K562 (cell line): ENCODE measurements around the gene PTAR1. TPM values are rescaled to one million over a fixed set of nuclear protein-coding genes. Genes with fewer than 3 reads are reported as not detected.

ENCODE experiments used
- ATAC-seq: fragments of 200-7000 bp; cut with Tn5 transposase; 3 replicates; pipeline ENCODE4 v1.9.1; 2020; ENCODE audit warnings: moderate library complexity
- BruUV-seq: library from RNA; stranded (reverse); fragments of 400-500 nt; replicated peaks from 2 replicates; lab custom pipeline; 2021; lab: Mats Ljungman, UMichigan
- CTCF ChIA-PET: fragments of 300-600 bp; formaldehyde crosslinking; extraction: SDS; loops from one replicate; lab custom pipeline; 2021; ENCODE audit warnings: low intra/inter-chr PET ratio; lab: Yijun Ruan, JAX
- POLR2A ChIA-PET: fragments of 300-600, 350-650 bp; sonication (Branson Sonifier 250); formaldehyde crosslinking; extraction: SDS; loops from one replicate; lab custom pipeline; 2021; ENCODE audit warnings: antibody characterized with exemption, inconsistent platforms; lab: Yijun Ruan, JAX
- DNase-seq, 4 experiments: peaks; one replicate each; pipeline versions ENCODE4 v3.0.0 to v3.0.0-alpha.2; 2011 to 2018; ENCODE audit warnings: low spot score in 3 of 4, mixed read lengths in 3 of 4; ENCODE audit errors: extremely low read depth in 1 of 4
- FAIRE-seq: peaks from 2 replicates; lab custom pipeline; 2011; peaks lifted over from hg19 to GRCh38; lab: Jason Lieb, UNC
- H2AFZ ChIP-seq: 2 replicates; pipeline ENCODE4 v1.6.0; 2011; ENCODE audit warnings: low read depth, low read length, control low read depth, inconsistent platforms
- H3K27ac ChIP-seq: fragments of 200-600 bp; 3 replicates; pipeline ENCODE4 v1.8.0; 2011; ENCODE audit warnings: low read depth, mild to moderate bottlenecking, control low read depth, inconsistent platforms, low read length, moderate library complexity, mixed read lengths; ENCODE audit errors: extremely low read depth
- H3K27me3 ChIP-seq, 2 experiments: fragments of 300-600 bp in 1 of 2; 2 replicates in 1 of 2; 3 replicates in 1 of 2; pipeline versions ENCODE4 v1.6.0 to v1.8.0; 2011; ENCODE audit warnings: inconsistent platforms in 2 of 2, low read length in 2 of 2, mild to moderate bottlenecking in 1 of 2, mixed read lengths in 1 of 2, moderate library complexity in 1 of 2; ENCODE audit not compliant: control insufficient read depth in 2 of 2, insufficient read depth in 2 of 2
- H3K36me3 ChIP-seq: fragments of 300-600 bp; 3 replicates; pipeline ENCODE4 v1.8.0; 2011; ENCODE audit warnings: mild to moderate bottlenecking, low read length, inconsistent platforms; ENCODE audit not compliant: control insufficient read depth, insufficient read depth
- H3K4me1 ChIP-seq, 2 experiments: fragments of 200-600 bp in 1 of 2; replicated peaks in 1 of 2; 2 replicates in 1 of 2; 3 replicates in 1 of 2; pipeline versions ENCODE4 v1.5.1 to v1.8.0; 2011; ENCODE audit warnings: inconsistent platforms in 2 of 2, low read length in 2 of 2, mild to moderate bottlenecking in 1 of 2, mixed read lengths in 1 of 2, moderate library complexity in 1 of 2; ENCODE audit not compliant: control insufficient read depth in 2 of 2, insufficient read depth in 2 of 2
- H3K4me2 ChIP-seq: 2 replicates; pipeline ENCODE4 v1.6.1; 2011; ENCODE audit warnings: low read length, control low read depth, inconsistent platforms, mixed read lengths; ENCODE audit not compliant: insufficient read depth
- H3K4me3 ChIP-seq: fragments of 200-600 bp; sonication (generic), shearing (Covaris generic); 2 replicates; pipeline ENCODE4 v1.5.1; 2016; ENCODE audit warnings: control low read depth, inconsistent platforms
- H3K79me2 ChIP-seq: fragments of 200-600 bp; 3 replicates; pipeline ENCODE4 v1.8.0; 2011; ENCODE audit warnings: low read length, inconsistent platforms; ENCODE audit not compliant: control insufficient read depth, insufficient read depth
- H3K9ac ChIP-seq, 2 experiments: 2 replicates each; pipeline versions ENCODE4 v1.6.0 to v1.6.1; 2011; ENCODE audit warnings: low read depth in 2 of 2, low read length in 2 of 2, control low read depth in 1 of 2, inconsistent platforms in 1 of 2, mild to moderate bottlenecking in 1 of 2, mixed read lengths in 1 of 2; ENCODE audit not compliant: insufficient read depth in 1 of 2
- H3K9me1 ChIP-seq: one replicate; pipeline ENCODE4 v1.6.0; 2011; ENCODE audit warnings: inconsistent platforms, mild to moderate bottlenecking, low read length, moderate library complexity; ENCODE audit not compliant: control insufficient read depth, insufficient read depth
- H3K9me3 ChIP-seq: replicated peaks from 2 replicates; pipeline ENCODE4 v1.5.1; 2011; ENCODE audit warnings: low read depth, low read length, inconsistent platforms; ENCODE audit not compliant: control insufficient read depth, insufficient read depth
- H4K20me1 ChIP-seq: replicated peaks from 2 replicates; pipeline ENCODE4 v1.6.1; 2011; ENCODE audit warnings: low read length, inconsistent platforms, mixed read lengths; ENCODE audit not compliant: control insufficient read depth, insufficient read depth
- ARID2 ChIP-seq: fragments of 450-650 bp; IDR thresholded peaks from 2 replicates; pipeline ENCODE4 v1.6.1; 2017; ENCODE audit warnings: antibody characterized with exemption, mild to moderate bottlenecking
- KDM5B ChIP-seq: fragments of 200-600 bp; sonication (generic); IDR thresholded peaks from 2 replicates; pipeline ENCODE4 v1.6.1; 2012; ENCODE audit warnings: low read depth, mild to moderate bottlenecking, moderate library complexity, low read length, control low read depth, inconsistent platforms; ENCODE audit not compliant: insufficient replicate concordance
- PHB2 ChIP-seq: fragments of 450-650 bp; IDR thresholded peaks from 2 replicates; pipeline ENCODE4 v1.6.1; 2017; ENCODE audit warnings: low read depth
- ZZZ3 ChIP-seq: fragments of 450-650 bp; IDR thresholded peaks from 2 replicates; pipeline ENCODE4 v1.6.1; 2016; ENCODE audit warnings: antibody characterized with exemption, mild to moderate bottlenecking, moderate library complexity
- WGBS: fragments of 100-300 bp; shearing (Covaris generic); methylation state at CpG from one replicate; pipeline ENCODE4 v1.1.6; 2016; ENCODE audit warnings: low coverage, mixed read lengths; ENCODE audit not compliant: insufficient coverage; ENCODE audit errors: missing lambda C conversion rate; 5-methylcytosine and 5-hydroxymethylcytosine counted together
- in situ Hi-C: fragments of 300-500 bp; cut with MboI; formaldehyde crosslinking; loops from 4 replicates; pipeline ENCODE4 v1.15.0; 2018; ENCODE audit warnings: inconsistent platforms, mixed read lengths
- intact Hi-C: fragments of 100-400 bp; cut with micrococcal nuclease; formaldehyde crosslinking; loops from 2 replicates; pipeline ENCODE4 v1.14.2; 2022
- polyA plus RNA-seq, 8 experiments: library from polyadenylated mRNA; depleted of rRNA in 4 of 8; stranded (reverse) in 5 of 8; unstranded in 3 of 8; fragments of >200 nt; fragmentation: Nextera tagmentation in 2 of 8; fragmentation: Illumina TruSeq in 1 of 8; extraction: Ambion mirVana in 2 of 8; extraction: Trizol in 1 of 8; gene quantifications; 2 replicates each; pipeline versions ENCODE4 v1.2.1 to v1.2.3, GENCODE V29; 2011 to 2014; ENCODE audit warnings: inconsistent platforms in 1 of 8, missing spikeins in 1 of 8
- total RNA-seq, 7 experiments: library from RNA; depleted of rRNA in 6 of 7; stranded (reverse); fragments of >200 nt in 6 of 7; fragmentation: Illumina TruSeq in 2 of 7; extraction: Trizol in 2 of 7; gene quantifications; 2 replicates each; pipeline versions ENCODE4 v1.2.1 to v1.2.3, GENCODE V29; 2011 to 2021; ENCODE audit warnings: low replicate concordance in 1 of 7
- TF ChIP-seq, protein P1 (sequence below): IDR thresholded peaks from 3 replicates; pipeline ENCODE4 v1.6.1; 2011; ENCODE audit warnings: borderline replicate concordance, mild to moderate bottlenecking, moderate library complexity; ENCODE audit not compliant: insufficient read length; ENCODE audit errors: extremely low read depth
- TF ChIP-seq, protein P2 (sequence below): fragments of 250-450 bp; sonication (Bioruptor Pico); IDR thresholded peaks from 2 replicates; pipeline ENCODE4 v1.5.1; 2021; ENCODE audit warnings: mild to moderate bottlenecking
- TF ChIP-seq, protein P3 (sequence below), 2 experiments: fragments of 450-650 bp in 1 of 2; sonication (generic) in 1 of 2; formaldehyde crosslinking; conservative IDR thresholded peaks; 2 replicates each; pipeline versions ENCODE4 v1.4.0 to v1.8.1; 2020 to 2022; ENCODE audit warnings: mild to moderate bottlenecking in 1 of 2, missing genetic modification reagents in 1 of 2
- TF ChIP-seq, protein P4 (sequence below): IDR thresholded peaks from 2 replicates; pipeline ENCODE4 v1.6.1; 2014; ENCODE audit warnings: antibody characterized with exemption
- TF ChIP-seq, protein P5 (sequence below): sonication (generic); formaldehyde crosslinking; IDR thresholded peaks from 2 replicates; pipeline ENCODE4 v1.5.0; 2020; ENCODE audit warnings: missing genetic modification reagents
- TF ChIP-seq, protein P6 (sequence below): fragments of 450-650 bp; IDR thresholded peaks from 2 replicates; pipeline ENCODE4 v1.6.1; 2018; ENCODE audit not compliant: partially characterized antibody

PTAR1 gene
- total and polyA plus RNA-seq, 9 of the 15 experiments (the other 6 are each of a cell fraction or from before 2014, with no cell fraction given), result 10.1 to 48.0 (median 28.0) TPM

DNA sequence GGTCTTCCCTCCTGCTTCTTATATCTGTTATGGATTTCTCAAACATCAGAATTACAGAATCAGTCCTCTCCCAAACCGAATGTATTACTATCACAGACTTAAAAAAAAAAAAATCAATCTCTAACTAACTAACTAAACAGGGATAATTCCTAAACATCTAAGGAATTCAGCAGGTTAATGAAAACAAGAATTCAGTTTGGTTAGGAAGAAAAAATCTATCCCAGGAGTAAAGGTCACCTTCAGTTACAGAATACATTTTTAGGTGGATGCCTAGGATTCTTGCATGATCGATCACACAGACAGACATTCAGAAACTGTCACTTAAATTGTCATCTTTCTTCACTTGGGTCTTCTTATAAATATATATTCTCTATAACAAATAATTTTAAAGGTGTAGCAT is 11.5 kb downstream of the PTAR1 start:
- ChIA-PET POLR2A (no interaction called here), CTCF (no interaction called here)
- Histone ChIP-seq H3K79me2 (peaks cover 57% of the 10 kb centered on the region), H3K27ac (no peak overlapping the region), H3K4me1 (peaks cover 0 to 7% of the 10 kb centered on the region in 2 experiments; a peak in 2 of 5 replicates), H4K20me1 (no peaks in the 10 kb centered on the region), H3K9me1 (no peaks in the 10 kb centered on the region), H3K9ac (no peak overlapping the region), H2AFZ (no peak overlapping the region), H3K4me3 (no peak overlapping the region), H3K27me3 (no peaks in the 10 kb centered on the region), H3K36me3 (peaks cover 57% of the 10 kb centered on the region; the same call in 2 of the 3 replicates), H3K9me3 (no peaks in the 10 kb centered on the region), H3K4me2 (no peak overlapping the region)
- WGBS, result 94% methylated on average over 2 of the region's 2 CpGs
- DNase-seq (no peak), FAIRE-seq (no peak), ATAC-seq (no peak)
- intact Hi-C loops (loop anchor here (5.0 kb wide), 1 partner anchor 74 kb away; the partner anchor contains the start of gene CFAP95), in situ Hi-C loops (no loop called here)
- BruUV-seq, result no TSS peak
- TF ChIP-seq ARID2 (no peak), ZZZ3 (no peak), PHB2 (no peak), KDM5B (no peak)
- TF ChIP-seq, protein P1, sequence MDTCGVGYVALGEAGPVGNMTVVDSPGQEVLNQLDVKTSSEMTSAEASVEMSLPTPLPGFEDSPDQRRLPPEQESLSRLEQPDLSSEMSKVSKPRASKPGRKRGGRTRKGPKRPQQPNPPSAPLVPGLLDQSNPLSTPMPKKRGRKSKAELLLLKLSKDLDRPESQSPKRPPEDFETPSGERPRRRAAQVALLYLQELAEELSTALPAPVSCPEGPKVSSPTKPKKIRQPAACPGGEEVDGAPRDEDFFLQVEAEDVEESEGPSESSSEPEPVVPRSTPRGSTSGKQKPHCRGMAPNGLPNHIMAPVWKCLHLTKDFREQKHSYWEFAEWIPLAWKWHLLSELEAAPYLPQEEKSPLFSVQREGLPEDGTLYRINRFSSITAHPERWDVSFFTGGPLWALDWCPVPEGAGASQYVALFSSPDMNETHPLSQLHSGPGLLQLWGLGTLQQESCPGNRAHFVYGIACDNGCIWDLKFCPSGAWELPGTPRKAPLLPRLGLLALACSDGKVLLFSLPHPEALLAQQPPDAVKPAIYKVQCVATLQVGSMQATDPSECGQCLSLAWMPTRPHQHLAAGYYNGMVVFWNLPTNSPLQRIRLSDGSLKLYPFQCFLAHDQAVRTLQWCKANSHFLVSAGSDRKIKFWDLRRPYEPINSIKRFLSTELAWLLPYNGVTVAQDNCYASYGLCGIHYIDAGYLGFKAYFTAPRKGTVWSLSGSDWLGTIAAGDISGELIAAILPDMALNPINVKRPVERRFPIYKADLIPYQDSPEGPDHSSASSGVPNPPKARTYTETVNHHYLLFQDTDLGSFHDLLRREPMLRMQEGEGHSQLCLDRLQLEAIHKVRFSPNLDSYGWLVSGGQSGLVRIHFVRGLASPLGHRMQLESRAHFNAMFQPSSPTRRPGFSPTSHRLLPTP, result no peak
- TF ChIP-seq, protein P2, sequence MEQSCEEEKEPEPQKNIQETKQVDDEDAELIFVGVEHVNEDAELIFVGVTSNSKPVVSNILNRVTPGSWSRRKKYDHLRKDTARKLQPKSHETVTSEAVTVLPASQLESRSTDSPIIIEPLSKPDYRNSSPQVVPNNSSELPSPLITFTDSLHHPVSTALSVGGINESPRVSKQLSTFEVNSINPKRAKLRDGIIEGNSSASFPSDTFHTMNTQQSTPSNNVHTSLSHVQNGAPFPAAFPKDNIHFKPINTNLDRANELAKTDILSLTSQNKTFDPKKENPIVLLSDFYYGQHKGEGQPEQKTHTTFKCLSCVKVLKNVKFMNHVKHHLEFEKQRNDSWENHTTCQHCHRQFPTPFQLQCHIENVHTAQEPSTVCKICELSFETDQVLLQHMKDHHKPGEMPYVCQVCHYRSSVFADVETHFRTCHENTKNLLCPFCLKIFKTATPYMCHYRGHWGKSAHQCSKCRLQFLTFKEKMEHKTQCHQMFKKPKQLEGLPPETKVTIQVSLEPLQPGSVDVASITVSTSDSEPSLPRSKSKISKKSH (CRISPR knock-in tag), result no peak
- TF ChIP-seq, protein P3, sequence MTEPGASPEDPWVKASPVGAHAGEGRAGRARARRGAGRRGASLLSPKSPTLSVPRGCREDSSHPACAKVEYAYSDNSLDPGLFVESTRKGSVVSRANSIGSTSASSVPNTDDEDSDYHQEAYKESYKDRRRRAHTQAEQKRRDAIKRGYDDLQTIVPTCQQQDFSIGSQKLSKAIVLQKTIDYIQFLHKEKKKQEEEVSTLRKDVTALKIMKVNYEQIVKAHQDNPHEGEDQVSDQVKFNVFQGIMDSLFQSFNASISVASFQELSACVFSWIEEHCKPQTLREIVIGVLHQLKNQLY (CRISPR knock-in tag; conservative IDR thresholded peaks at IDR 0.05), result no peak
- TF ChIP-seq, protein P4, sequence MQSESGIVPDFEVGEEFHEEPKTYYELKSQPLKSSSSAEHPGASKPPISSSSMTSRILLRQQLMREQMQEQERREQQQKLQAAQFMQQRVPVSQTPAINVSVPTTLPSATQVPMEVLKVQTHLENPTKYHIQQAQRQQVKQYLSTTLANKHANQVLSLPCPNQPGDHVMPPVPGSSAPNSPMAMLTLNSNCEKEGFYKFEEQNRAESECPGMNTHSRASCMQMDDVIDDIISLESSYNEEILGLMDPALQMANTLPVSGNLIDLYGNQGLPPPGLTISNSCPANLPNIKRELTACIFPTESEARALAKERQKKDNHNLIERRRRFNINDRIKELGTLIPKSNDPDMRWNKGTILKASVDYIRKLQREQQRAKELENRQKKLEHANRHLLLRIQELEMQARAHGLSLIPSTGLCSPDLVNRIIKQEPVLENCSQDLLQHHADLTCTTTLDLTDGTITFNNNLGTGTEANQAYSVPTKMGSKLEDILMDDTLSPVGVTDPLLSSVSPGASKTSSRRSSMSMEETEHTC, result no peak
- TF ChIP-seq, protein P5, sequence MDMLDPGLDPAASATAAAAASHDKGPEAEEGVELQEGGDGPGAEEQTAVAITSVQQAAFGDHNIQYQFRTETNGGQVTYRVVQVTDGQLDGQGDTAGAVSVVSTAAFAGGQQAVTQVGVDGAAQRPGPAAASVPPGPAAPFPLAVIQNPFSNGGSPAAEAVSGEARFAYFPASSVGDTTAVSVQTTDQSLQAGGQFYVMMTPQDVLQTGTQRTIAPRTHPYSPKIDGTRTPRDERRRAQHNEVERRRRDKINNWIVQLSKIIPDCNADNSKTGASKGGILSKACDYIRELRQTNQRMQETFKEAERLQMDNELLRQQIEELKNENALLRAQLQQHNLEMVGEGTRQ, result no peak
- TF ChIP-seq, protein P6, sequence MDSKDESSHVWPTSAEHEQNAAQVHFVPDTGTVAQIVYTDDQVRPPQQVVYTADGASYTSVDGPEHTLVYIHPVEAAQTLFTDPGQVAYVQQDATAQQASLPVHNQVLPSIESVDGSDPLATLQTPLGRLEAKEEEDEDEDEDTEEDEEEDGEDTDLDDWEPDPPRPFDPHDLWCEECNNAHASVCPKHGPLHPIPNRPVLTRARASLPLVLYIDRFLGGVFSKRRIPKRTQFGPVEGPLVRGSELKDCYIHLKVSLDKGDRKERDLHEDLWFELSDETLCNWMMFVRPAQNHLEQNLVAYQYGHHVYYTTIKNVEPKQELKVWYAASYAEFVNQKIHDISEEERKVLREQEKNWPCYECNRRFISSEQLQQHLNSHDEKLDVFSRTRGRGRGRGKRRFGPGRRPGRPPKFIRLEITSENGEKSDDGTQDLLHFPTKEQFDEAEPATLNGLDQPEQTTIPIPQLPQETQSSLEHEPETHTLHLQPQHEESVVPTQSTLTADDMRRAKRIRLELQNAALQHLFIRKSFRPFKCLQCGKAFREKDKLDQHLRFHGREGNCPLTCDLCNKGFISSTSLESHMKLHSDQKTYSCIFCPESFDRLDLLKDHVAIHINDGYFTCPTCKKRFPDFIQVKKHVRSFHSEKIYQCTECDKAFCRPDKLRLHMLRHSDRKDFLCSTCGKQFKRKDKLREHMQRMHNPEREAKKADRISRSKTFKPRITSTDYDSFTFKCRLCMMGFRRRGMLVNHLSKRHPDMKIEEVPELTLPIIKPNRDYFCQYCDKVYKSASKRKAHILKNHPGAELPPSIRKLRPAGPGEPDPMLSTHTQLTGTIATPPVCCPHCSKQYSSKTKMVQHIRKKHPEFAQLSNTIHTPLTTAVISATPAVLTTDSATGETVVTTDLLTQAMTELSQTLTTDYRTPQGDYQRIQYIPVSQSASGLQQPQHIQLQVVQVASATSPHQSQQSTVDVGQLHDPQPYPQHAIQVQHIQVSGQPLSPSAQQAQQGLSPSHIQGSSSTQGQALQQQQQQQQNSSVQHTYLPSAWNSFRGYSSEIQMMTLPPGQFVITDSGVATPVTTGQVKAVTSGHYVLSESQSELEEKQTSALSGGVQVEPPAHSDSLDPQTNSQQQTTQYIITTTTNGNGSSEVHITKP, result no peak
